OCI-LY7 (cell line): ENCODE data around the gene GLI3. TPM values are rescaled to one million over a fixed set of nuclear protein-coding genes. Genes with fewer than 3 reads are reported as not detected.

ENCODE experiments used
- BruUV-seq: library from RNA; stranded (reverse); fragments of 400-500 nt; replicated peaks from 2 replicates; lab custom pipeline; 2021; lab: Mats Ljungman, UMichigan
- CTCF ChIA-PET: fragments of 300-600 bp; sonication (Branson Sonifier 250); formaldehyde crosslinking; loops from one replicate; lab custom pipeline; 2022; ENCODE audit warnings: antibody characterized with exemption; ENCODE audit not compliant: unreplicated experiment; lab: Charles Lee
- POLR2A ChIA-PET: fragments of 300-600 bp; sonication (Branson Sonifier 250); formaldehyde crosslinking; loops from one replicate; lab custom pipeline; 2022; ENCODE audit warnings: antibody characterized with exemption; lab: Charles Lee
- DNase-seq: peaks from one replicate; pipeline ENCODE4 v3.0.0-alpha.2; 2015; ENCODE audit warnings: low spot score
- H2AFZ ChIP-seq: fragments of 200-600 bp; sonication (generic), shearing (Covaris generic); 2 replicates; pipeline ENCODE4 v1.6.1; 2014; ENCODE audit warnings: mild to moderate bottlenecking, antibody characterized with exemption, low read length, moderate library complexity
- H3K27ac ChIP-seq: fragments of 200-600 bp; sonication (generic); 2 replicates; pipeline ENCODE4 v1.5.1; 2014; ENCODE audit warnings: mixed run types, low read depth, mild to moderate bottlenecking, moderate library complexity, low read length, inconsistent platforms; ENCODE audit not compliant: poor library complexity, severe bottlenecking
- H3K36me3 ChIP-seq: fragments of 200-600 bp; sonication (generic); 2 replicates; pipeline ENCODE4 v1.6.1; 2014; ENCODE audit warnings: mild to moderate bottlenecking, antibody characterized with exemption, low read length, moderate library complexity, mixed read lengths; ENCODE audit not compliant: insufficient read depth
- H3K4me1 ChIP-seq: fragments of 200-600 bp; sonication (generic); 2 replicates; pipeline ENCODE4 v1.5.1; 2014; ENCODE audit warnings: mild to moderate bottlenecking, low read length; ENCODE audit not compliant: insufficient read depth, poor library complexity, severe bottlenecking
- H3K4me2 ChIP-seq: fragments of 200-600 bp; sonication (generic); 2 replicates; pipeline ENCODE4 v1.6.1; 2014; ENCODE audit warnings: mild to moderate bottlenecking, low read length
- H3K4me3 ChIP-seq: fragments of 200-600 bp; sonication (generic); 2 replicates; pipeline ENCODE4 v1.5.1; 2014; ENCODE audit warnings: mild to moderate bottlenecking, low read depth, low read length; ENCODE audit not compliant: poor library complexity, severe bottlenecking
- H3K79me2 ChIP-seq: fragments of 200-600 bp; sonication (generic); 2 replicates; pipeline ENCODE4 v1.6.1; 2016; ENCODE audit warnings: low read depth, mild to moderate bottlenecking, low read length, moderate library complexity, mixed read lengths; ENCODE audit not compliant: insufficient read depth
- H3K9me2 ChIP-seq: fragments of 200-600 bp; sonication (generic); 2 replicates; pipeline ENCODE4 v1.6.1; 2016; ENCODE audit warnings: mild to moderate bottlenecking, low read length, mixed read lengths; ENCODE audit not compliant: insufficient read depth
- H3K9me3 ChIP-seq: fragments of 200-600 bp; sonication (generic); 2 replicates; pipeline ENCODE4 v1.6.1; 2014; ENCODE audit warnings: mild to moderate bottlenecking, mixed run types, low read length, mixed read lengths
- H4K20me1 ChIP-seq: fragments of 200-600 bp; sonication (generic); 2 replicates; pipeline ENCODE4 v1.6.1; 2014; ENCODE audit warnings: mild to moderate bottlenecking, antibody characterized with exemption, low read length, moderate library complexity, mixed read lengths; ENCODE audit not compliant: insufficient read depth
- EZH2phosphoT487 ChIP-seq: fragments of 200-600 bp; sonication (generic); IDR thresholded peaks from 2 replicates; pipeline ENCODE4 v1.6.1; 2018; ENCODE audit warnings: low read depth, borderline replicate concordance, mild to moderate bottlenecking, mixed run types, antibody characterized with exemption, low read length, moderate library complexity, mixed read lengths
- intact Hi-C: fragments of 100-400 bp; cut with micrococcal nuclease; formaldehyde crosslinking; loops from one replicate; pipeline ENCODE4 v1.10.0; 2022; ENCODE audit not compliant: unreplicated experiment
- total RNA-seq, 2 experiments: library from RNA; depleted of rRNA in 1 of 2; stranded (reverse); fragments of >200 nt in 1 of 2; shearing (Covaris generic) in 1 of 2; gene quantifications; 2 replicates each; pipeline ENCODE4 v1.2.3, GENCODE V29; 2014 to 2022
- TF ChIP-seq, protein P1 (sequence below): fragments of 200-600 bp; sonication (generic); conservative IDR thresholded peaks from 2 replicates; pipeline ENCODE4 v1.5.1; 2014; ENCODE audit warnings: mild to moderate bottlenecking, antibody characterized with exemption, low read length, moderate library complexity, mixed read lengths

The GLI3 gene
- total RNA-seq, 2 experiments from 2014 or later = not detected

DNA sequence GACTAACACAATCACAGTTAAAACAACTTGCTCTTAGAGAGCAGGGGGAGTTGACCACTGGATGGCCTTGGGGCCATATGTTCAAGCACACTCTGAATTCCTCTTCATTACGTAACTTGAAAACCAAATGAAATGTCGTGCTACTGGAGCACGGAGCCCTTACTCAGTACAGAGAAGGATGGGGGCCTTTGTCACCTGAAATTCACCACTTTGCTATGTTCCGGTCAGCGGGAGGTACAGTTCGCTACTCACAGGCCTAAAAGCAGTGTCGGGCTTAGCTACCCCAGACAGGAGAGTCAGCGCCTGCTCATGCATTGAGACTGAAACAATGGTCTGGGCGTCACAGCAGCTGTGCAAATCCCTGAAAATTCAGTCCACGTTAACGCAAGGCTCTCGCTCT is 39.6 kb downstream of the GLI3 start:
- no peaks in the 10 kb centered on the region for H3K36me3 ChIP-seq
- no peaks in the 10 kb centered on the region for H4K20me1 ChIP-seq
- H3K9me3 ChIP-seq = no peaks in the 10 kb centered on the region
- no peak overlapping the region for H2AFZ ChIP-seq
- no peak overlapping the region for H3K27ac ChIP-seq
- DNase-seq = no peak
- intact Hi-C loops = no loop called here
- H3K9me2 ChIP-seq = no peaks in the 10 kb centered on the region
- no peak overlapping the region for H3K4me2 ChIP-seq
- no peaks in the 10 kb centered on the region for H3K4me1 ChIP-seq
- CTCF ChIA-PET = no interaction called here
- no peak for TF ChIP-seq EZH2phosphoT487
- TF ChIP-seq, protein P1, sequence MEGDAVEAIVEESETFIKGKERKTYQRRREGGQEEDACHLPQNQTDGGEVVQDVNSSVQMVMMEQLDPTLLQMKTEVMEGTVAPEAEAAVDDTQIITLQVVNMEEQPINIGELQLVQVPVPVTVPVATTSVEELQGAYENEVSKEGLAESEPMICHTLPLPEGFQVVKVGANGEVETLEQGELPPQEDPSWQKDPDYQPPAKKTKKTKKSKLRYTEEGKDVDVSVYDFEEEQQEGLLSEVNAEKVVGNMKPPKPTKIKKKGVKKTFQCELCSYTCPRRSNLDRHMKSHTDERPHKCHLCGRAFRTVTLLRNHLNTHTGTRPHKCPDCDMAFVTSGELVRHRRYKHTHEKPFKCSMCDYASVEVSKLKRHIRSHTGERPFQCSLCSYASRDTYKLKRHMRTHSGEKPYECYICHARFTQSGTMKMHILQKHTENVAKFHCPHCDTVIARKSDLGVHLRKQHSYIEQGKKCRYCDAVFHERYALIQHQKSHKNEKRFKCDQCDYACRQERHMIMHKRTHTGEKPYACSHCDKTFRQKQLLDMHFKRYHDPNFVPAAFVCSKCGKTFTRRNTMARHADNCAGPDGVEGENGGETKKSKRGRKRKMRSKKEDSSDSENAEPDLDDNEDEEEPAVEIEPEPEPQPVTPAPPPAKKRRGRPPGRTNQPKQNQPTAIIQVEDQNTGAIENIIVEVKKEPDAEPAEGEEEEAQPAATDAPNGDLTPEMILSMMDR = no peak
- H3K4me3 ChIP-seq = no peak overlapping the region
- no TSS peak for BruUV-seq
- no peaks in the 10 kb centered on the region for H3K79me2 ChIP-seq
- POLR2A ChIA-PET = no interaction called here

DNA sequence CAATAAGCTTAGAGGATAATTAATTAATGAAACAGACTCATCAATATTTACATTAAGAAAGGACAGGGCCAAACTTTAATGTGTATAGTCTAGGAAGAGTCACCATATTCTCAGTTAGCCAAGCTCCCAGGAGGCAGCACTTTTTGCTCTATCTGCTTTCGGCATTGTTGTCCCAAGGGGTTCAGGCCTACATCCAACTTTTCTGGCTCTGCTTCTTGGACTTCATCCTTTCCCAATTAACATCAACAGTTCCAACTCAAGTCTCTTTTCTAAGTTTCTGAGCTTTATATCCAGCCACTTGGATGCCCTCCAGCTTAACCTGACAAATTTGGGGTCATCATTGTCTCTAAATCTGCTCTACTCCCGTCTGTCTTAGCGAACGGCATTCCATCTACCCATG is 42.8 kb downstream of the GLI3 start:
- BruUV-seq = no TSS peak
- Histone ChIP-seq H3K4me1 (no peaks in the 10 kb centered on the region), H2AFZ (no peak overlapping the region), H4K20me1 (no peaks in the 10 kb centered on the region), H3K79me2 (no peaks in the 10 kb centered on the region), H3K36me3 (no peaks in the 10 kb centered on the region), H3K4me2 (no peak overlapping the region), H3K4me3 (no peak overlapping the region), H3K9me3 (no peaks in the 10 kb centered on the region), H3K9me2 (no peaks in the 10 kb centered on the region), H3K27ac (no peak overlapping the region)
- ChIA-PET CTCF (no interaction called here), POLR2A (no interaction called here)
- TF ChIP-seq EZH2phosphoT487 = no peak
- TF ChIP-seq, protein P1 = no peak
- intact Hi-C loops = no loop called here
- DNase-seq = no peak

DNA sequence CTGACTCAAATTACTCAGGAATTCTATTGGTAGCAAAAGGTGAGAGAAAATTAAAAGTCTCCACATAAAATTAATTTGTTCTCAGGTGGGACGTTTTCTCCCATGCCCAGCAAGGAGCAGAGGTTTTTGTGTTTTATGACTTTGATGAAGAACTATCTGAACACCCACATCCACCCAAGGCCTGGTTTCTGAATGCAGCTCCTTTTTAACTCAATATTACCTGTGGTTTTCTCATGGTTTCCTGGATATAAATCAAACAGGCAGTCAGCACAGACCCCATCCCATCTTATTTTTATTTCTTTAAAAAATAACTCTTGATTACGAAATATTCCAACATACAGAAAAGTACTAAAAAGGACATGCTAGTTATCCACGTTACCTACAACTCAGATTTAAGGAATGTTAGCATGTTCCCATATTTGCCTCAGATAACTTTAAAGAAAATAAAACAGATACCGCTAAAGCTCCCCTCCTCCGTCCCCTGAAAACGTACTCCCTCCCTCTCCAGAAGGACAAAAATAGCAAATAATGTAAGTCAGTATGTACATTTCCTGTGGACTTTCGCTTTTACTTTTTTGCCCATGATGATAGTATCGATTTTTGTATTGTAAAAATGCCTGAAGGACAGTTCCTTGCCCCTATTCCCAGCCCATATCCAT is 43.4 kb downstream of the GLI3 start:
- ChIA-PET POLR2A (no interaction called here), CTCF (interaction anchor here (0.7 kb wide), 1 partner anchor 253 kb away, joined by 3 read pairs; no protein-coding TSS in a partner anchor)
- Histone ChIP-seq H3K27ac (no peak overlapping the region), H3K4me1 (no peaks in the 10 kb centered on the region), H2AFZ (no peak overlapping the region), H3K4me3 (no peak overlapping the region), H3K36me3 (no peaks in the 10 kb centered on the region), H3K4me2 (no peak overlapping the region), H3K9me2 (no peaks in the 10 kb centered on the region), H4K20me1 (no peaks in the 10 kb centered on the region), H3K79me2 (no peaks in the 10 kb centered on the region), H3K9me3 (no peaks in the 10 kb centered on the region)
- no peak for DNase-seq
- TF ChIP-seq, protein P1 = no peak
- TF ChIP-seq EZH2phosphoT487 = no peak
- intact Hi-C loops = no loop called here
- BruUV-seq = no TSS peak
